Measurements from ENCODE around the gene HOXD4.

The HOXD4 gene

DNA sequence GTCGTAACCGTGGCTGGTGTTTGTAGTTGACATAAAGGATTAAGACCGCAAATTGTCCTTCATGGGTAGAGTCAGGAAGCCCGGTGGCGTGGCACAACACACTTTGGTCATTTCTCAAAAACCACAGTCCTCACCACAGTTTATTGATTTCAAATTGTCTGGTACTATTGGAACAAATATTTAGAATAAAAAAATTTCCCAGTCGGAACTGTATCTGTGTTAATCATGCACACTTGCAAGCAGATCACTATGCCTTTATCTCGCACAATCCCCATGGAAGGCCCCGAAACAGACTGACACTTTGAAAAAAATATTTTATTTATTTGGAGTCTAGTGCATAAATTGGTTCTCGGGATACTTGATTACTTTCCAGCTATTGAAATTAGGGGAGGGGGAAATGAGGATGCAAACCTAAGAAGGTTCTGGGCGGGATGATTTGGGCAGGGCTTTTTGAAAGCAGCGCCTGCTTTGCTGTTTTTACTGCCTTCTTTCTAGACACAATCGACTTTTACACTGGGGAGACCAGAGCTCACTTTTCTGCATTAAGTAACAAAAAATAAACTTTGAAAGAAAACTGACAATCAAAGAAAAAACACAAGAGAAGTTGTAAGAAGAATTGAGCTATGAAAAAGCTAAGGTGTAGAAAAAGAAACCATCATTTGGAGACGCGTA is 21.7 kb downstream of the HOXD4 start:
- DNase-seq: no peak

DNA sequence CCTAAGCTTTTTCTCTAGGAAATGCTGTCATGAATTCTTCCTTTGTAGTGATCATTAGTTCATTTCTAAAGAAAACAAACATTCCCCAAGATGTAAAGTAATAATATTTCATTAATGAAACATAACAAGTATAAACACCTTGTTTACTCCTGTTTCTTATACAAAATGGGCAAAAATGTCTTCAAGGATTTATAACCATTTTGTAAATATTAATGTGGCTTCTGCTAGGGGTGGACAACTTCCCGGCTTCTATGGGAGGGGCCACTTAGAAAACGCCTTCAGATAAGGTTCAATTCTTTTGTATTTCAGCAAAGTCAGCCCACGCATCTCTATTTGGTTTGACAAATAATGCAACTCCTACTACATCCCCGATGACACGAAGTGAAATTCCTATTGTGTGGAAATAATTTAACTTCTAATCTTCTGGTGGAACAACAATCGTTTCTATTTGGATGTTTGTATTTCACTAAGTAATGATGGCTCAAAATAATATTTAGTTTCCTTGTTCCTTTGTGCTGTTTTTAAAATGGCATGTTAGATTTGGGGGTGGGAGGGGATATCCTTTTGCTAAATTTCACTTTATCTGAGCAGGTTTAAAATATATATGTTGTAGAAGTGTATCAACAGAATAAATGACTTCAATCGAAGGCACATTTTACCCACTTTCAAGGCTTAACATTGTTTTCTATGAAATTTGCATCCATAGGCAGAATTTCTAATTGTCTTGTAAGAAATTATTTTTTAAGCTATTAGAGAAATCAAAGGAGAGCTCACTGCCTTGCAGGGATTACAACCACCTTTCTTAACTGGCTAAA is 22.4 kb downstream of the HOXD4 start:
- DNase-seq: no peak

DNA sequence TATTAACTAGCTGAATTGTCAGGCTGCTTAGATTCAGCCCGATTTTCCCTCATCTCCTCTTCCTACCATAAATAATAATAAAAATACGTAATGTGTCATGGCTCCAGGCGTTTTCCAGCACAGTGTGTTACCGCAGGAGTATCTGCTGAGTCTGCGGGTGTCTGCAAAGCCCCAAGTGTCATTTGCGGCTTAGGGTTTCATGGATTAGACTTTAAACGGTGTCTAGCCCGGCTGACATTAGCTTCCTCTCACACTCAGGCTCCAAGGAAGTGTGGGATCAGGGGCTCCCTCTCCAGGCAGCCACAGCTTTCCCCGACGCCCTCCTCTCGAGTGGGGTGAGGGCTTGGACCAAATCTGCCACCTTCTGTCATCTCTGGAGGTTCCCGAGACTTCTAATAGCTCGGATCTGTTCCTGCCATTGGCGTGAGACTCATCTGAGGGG is 23.1 kb downstream of the HOXD4 start:
- no peak for DNase-seq

DNA sequence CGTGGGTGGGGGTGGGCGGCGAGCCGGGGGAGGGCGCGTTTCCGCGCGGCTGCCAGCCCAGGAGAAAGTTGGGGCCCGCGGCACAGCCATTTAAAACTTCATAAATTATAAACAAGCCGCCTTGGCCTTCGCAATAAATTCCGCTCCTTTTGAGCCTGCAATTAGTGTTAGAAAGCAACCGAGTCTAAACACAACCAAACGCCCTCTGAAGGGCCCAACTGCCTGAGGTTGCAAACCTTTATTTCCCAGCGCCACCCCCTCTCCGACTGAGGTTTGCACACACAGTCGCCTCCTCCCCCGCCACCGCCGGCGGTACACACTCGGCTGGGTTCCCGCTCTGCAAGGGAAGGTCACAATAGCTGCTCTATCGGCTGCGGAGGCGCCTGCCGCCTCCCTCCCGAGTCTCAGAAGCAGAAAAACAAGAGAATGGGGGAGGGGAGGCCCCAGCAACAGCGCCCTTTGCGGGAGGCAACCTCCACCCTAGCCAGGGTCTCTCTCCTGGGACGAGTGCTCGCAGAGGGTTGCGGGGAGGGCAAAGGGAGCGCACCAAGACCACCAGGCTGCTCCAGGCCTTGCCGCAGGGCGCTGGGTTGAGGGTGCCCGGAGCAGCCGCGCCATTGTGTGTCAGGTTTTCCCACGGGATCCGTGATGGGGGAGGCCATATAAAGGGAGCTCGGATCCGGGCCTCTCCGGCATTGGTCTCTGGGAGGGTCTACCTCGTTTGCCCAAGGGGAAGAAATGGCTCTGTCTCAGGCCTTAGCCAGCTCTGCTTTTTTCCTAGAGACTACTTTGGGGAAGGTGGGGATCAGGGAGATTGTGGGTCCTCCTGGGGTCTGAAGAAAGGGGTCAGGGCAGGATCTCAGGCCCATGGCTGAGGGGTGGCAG is 23.7 kb downstream of the HOXD4 start:
- DNase-seq: no peak

DNA sequence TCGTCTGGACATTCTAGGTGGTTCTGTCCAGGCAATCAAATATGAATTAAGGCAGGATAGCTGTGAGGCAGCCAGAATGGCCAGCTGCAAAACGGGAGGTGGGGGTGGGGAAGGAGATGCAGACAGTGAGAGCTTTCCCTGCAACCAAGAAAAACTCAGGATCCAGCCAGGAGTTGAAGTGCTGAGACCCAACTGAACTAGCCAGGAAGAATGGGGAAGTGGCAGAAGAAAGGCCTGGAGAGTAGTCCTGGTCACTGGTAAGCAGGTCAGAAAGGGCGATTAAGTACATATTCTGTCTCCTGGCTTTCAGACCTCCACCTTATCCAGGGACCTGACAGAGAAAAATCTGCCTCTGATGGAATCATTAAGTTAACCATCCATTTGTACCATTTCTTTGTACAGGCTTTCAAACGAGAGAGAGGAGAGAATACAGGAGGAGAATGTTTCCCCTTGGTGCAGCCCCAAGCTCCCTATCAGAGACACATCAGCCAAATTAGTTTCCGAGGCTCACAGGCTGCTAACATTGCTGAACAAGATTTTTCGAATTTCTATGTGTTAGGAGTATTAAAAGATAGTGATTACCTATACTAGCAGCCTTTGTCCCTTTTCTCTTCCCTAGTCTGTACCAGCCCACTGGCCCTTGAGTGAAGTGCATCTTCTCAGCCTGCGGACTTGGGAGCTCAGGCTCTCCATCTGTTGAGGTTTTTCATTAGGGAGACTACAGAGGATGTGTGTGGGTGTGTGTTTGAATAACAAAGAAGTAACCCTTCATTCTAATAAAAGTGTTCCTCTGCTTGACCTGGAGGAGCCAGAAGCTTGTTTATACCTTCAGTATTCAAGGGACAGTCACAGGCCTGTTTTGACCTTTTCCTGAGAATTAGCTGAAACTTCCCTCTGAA is 24.6 kb downstream of the HOXD4 start:
- DNase-seq: no peak

DNA sequence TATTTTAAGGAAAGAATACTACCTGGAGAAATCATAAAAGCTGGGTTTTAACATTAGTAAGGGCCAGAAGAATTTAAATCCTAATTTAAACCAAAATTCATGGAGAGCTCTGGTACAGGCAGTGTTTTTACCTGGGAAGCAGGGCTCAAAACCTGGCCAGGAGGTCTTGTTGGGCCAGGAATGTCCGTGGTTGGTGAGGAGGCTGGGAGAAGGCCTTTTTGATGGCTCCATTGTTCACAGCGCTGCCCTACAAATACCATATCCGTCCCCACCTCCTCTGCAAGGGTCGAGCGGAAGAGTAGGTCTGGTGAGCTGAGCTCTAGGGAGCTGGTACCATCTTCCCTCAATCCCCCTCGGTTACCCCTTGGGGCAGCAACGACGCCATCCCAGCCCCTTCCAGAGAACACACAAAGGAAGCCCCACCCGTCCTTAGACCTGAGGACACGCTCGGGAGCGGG is 26.3 kb downstream of the HOXD4 start:
- DNase-seq: no peak

DNA sequence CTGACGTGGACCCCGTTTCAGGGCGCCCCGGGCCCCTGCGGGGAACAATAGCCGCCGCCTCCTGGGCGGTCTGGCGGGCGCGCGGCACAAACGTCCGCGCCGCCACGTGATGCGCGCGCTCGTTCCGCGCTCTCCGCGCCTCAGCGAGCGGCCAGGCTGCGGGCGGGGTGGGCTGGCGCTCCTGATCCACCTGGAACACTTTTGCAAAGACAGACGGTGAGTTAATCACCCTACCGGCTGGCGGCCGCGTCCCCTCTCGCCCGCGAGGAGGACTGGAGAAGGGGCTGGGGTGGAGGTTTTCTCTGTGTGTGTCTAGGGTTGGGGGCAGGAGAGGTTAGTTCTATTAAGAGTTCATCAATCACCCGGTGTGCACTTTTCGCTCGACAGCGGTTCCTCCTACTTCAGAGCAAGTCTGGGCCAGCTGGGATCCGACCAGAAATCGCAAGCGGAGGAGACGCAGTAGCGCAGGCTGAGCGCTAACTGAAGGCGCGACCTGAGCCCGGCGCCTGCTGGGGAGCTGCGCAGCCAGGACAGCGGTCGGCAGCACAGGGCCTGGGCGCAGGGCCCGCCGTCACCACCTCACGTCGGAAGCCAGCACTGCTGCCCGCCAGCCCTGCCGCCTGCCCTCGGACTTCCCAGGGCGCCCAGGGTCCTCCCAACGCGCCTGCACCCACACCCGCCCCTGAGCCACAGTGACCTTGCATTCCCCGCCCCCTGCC is 26.8 kb downstream of the HOXD4 start:
- DNase-seq: no peak

DNA sequence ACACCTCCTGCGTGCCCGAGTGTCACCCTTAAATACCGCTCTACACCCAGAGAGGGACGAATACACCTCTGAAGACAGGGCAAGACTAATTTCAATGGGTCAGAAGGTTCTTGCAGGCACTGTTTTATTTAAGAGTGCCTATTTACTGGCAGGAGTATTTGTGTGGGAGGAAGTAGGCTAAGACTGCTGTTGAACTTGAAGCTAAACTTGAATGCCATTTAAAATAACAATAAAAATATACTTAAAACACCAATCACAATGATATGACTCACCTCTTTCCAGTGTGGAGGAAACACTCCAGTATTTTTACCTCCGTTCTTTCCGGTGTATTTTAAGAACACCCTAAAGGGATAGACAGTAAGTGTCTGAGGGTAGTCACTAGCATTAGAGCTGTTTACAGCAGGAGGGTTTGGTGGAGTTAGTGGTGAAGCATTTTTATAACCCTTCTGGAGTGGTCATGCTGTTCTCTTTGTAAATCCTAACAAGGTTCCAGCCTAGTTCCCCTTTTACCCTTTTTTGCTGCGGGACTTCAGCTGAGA is 27.5 kb downstream of the HOXD4 start:
- no peak for DNase-seq

DNA sequence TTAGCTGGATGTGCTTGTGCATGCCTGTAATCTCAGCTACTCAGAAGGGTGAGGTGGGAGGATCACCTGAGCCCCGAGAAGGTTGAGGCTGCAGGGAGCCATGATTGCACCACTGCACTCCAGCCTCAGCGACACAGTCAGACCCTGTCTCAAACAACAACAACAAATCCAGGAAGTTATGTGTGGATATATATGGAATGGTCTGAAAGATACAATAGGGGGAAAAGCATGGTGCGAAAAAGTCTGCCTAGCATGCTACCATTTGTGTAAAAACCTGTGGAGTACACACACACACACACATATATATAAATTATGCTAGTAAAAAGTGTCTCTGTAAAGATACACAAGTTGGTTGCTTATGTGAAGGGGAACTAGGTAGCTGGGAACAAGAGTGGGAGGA is 30.2 kb downstream of the HOXD4 start:
- no peak for DNase-seq

DNA sequence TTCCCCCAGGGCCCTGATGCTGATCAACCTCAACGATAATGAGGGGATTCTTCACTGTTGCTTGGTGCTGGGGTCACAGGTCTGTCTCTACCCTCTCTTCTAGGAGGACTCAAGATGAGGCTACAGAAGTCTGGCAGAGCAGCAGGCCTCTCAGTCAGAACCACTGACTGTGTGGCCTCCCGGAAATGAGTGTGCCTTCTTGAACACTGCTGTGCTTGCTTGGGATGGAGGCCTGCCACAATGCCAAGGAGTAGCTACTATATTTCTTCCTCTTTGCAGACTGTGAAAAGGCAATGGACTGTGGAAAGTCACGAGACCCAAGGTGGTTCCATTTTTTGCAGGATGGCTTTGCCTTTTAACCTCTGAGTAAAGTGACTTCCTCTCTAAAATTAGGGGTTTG is 31.3 kb downstream of the HOXD4 start:
- no peak for DNase-seq

DNA sequence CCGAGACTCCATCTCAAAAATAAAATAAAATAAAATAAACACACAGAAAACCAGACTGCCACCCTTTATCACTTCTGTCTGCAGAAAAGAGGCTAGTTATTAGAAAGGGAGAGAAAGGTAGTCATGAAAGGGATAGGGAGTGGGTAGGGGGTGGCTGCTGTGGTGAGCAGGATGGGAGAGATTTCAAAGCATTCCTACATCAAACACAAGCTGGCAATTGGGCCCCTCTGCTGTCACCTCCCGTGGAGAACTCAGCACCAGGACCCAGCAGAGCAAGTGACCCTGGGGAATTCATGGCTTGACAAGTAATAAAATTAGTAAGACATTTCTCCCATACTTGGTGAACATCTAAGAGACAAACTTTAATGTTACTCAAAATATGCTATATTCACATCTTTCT is 33.4 kb downstream of the HOXD4 start:
- DNase-seq: no peak

DNA sequence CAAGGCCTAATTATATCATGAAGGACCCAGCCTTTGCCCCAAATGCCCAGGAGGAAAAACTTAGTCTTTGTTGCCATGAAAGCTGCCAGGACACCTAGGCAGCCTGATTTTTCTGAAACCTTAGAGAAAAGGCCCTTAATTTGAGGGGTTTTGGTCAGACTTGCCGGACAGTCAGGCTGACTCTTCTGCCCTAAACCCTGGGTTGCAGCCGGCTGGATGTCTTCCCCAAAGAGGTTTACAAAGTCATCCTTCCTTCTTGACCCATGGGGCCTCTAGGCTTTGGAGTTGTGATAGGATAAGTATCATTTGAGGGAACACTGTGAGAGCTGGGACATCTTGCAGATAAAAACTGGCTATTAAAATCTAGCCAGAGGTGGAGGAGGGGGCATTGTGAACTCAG is 34.7 kb downstream of the HOXD4 start:
- no peak for DNase-seq

DNA sequence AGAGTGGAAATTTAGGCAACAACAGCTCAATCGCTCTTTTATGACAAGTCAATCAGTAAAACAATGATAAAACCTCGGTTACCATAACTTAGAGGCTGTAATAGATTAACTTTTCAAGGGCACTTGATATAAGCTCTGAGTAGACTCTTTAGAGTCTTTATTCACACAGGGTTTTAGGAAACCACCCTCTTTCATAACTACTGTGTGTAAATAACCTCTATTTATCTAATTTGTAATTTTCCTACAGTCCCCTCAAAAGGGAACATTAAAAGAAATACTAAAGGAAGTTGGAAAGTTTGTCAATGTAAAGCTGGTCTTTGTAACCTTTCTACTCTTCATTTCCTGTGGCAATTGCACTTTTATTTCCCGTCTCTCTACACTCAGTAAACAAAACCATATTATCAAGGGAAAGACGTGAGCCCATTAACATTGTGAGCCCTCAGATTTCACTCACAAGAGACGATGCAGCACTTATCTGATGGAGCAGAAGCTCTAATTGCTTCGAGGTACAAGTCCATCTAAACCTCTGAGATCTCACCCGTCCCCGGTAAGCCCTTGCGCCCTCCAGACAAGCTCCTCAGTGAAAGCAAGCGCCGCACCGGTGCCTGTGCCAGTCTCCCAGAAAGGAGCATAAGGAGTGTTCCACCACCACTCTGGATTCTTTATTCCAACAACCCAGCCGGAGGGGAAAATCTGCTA is 36.0 kb downstream of the HOXD4 start:
- DNase-seq: no peak

DNA sequence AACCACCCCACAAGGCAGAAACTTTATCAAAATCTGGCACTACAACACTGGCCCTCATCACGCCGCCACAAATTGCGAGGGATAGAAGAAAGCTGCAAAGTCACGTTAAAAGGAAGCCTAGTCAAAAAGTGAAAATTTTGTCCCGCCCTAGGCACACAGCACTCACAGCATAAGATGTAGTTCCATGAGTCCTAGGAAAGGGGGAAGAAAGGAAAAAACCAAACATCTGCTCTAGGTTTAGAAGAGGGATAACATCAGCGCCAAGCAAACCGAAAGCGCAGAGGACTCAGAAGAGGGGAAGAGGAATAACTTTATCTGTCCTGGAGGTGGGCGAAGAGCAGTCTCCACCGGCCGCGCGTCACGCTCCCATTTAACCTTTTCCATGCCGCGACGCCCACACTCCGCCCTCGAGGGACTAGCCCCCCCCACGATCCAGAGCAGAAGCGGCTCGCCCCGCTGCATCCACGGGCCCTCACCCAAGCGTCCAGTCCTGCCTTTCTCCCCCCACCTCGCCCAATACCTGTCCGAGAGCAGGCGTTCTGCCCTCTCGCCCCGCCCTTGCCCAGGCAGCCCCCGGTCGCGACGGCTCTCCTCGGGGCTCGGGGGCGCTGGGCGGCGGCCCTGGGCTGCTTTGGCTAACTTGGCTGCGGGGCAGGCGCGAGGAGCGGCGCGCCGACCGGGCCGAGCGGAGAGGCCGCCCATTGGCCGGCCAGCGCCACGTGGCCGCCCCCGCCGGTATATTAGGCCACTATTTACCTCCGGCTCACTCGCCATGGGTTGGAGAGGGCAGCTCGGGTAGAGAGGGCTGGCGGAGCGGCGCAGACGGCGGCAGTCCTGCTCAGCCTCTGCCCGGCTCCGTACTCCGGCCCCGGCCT is 36.8 kb downstream of the HOXD4 start, which contains the start of gene HOXD1:
TSS of gene HOXD1 (plus strand) at position 770 of the 875 bp plus-strand sequence. CDS start 134 bp downstream, outside the sequence.
- DNase-seq: no peak

DNA sequence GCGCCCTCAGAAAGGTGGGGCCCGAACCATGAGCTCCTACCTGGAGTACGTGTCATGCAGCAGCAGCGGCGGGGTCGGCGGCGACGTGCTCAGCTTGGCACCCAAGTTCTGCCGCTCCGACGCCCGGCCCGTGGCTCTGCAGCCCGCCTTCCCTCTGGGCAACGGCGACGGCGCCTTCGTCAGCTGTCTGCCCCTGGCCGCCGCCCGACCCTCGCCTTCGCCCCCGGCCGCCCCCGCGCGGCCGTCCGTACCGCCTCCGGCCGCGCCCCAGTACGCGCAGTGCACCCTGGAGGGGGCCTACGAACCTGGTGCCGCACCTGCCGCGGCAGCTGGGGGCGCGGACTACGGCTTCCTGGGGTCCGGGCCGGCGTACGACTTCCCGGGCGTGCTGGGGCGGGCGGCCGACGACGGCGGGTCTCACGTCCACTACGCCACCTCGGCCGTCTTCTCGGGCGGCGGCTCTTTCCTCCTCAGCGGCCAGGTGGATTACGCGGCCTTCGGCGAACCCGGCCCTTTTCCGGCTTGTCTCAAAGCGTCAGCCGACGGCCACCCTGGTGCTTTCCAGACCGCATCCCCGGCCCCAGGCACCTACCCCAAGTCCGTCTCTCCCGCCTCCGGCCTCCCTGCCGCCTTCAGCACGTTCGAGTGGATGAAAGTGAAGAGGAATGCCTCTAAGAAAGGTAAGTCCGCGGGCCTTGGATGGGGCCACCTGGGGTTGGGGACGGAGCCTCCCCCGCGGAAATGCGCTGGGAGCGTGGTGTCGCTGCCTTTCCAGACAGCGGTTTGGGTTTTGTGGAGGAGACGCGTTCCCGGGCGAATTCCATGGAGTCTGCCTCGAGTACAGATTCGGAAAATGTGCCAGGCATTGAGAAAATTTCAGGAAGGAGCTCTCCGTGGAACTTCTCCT is 37.7 kb downstream of the HOXD4 start:
- peak; percentile 61 for DNase-seq

DNA sequence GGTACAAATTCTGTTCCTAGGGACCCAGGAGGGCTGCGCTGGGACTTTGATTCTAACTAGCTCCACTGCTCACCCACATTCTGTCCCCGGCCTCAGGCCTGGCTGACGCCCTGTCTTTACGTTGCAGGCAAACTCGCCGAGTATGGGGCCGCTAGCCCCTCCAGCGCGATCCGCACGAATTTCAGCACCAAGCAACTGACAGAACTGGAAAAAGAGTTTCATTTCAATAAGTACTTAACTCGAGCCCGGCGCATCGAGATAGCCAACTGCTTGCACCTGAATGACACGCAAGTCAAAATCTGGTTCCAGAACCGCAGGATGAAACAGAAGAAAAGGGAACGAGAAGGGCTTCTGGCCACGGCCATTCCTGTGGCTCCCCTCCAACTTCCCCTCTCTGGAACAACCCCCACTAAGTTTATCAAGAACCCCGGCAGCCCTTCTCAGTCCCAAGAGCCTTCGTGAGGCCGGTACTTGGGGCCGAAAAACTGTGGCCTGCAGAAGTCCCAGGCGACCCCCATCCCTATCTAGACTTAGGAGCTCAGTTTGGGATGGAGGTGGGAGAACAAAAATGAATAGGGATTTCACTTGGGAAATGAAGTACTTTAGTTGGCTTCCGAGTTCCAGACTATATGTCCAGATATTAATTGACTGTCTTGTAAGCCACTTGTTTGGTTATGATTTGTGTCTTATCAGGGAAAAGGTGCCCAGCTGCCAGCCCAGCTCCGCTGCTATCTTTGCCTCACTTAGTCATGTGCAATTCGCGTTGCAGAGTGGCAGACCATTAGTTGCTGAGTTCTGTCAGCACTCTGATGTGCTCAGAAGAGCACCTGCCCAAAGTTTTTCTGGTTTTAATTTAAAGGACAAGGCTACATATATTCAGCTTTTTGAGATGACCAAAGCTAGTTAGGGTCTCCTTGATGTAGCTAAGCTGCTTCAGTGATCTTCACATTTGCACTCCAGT is 38.6 kb downstream of the HOXD4 start:
- DNase-seq: no peak

DNA sequence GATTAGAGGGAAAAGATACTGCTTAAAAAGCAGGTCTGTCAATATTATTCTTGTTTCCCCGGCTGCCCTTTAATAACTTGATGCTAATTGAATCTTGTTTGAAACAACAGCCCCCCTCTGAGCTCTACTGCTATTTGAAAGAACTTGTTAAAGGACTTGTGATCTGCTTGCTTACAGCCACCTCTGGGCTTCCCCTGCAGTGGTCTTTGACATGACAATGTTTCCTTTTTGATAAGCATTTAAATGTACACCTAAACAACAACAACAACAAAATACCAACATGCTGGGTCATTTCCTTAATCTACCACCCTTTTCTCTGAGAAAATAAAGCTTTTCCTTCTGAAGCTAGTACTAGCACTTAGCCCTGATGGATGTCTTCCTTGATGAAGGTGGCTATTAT is 41.0 kb downstream of the HOXD4 start:
- no peak for DNase-seq
